Measurements from ENCODE around the gene ZNF593. TPM values are rescaled to one million over a fixed set of nuclear protein-coding genes. Genes with fewer than 3 reads are reported as not detected.

ZNF593 gene
- 10 to 100 TPM in 3 of 5 donors, 1 to 10 TPM in 2; 8.5 to 17.7 (median 17.1) TPM for total RNA-seq
- 7.1 TPM for total RNA-seq (2013)
- total RNA-seq = 4.5 to 59.6 (median 7.9) reads per million in 29 experiments

DNA sequence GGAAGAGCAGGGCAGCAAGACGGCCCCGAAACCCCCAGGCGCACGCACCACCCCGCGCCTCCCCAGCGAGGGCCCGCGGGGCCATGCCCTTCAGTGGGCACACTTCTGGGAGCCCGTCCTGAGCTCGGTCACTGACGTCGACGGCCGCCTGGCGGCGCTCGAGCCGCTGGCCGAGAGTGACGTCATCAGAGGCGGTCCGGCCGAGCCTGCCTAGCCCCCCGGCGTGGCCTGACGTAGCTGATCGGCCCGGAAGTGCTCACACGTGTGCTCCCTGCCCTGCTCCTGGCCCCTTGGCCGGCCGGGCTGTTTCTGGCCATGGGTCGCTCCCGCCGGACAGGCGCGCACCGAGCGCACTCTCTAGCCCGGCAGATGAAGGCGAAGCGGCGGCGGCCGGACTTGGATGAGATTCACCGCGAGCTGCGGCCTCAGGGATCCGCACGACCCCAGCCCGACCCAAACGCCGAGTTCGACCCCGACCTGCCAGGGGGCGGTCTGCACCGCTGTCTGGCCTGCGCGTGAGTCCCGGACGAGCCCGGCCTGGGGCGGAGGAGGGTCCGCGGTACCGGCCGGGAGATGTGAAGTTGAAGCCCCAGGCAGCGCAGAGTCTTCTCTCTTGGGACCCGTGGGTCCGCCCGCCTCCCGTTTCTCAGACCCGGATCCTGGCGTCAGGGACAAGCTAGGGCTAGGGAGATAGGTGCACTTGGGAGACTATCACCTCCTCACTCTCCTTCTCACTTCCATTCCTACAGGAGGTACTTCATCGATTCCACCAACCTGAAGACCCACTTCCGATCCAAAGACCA lies at the start of gene ZNF593:
TSS of gene ZNF593 (plus strand) at position 240 of the 803 bp plus-strand sequence. CDS start at position 316, 76 bp downstream.
- Histone ChIP-seq H3K9me3 (no peaks in the 10 kb centered on the region), H3K27me3 (replicated peaks in 1 of 2; ENCODE audit: control insufficient read depth in 2 of 2, extremely low read depth in 1 of 2, insufficient read depth in 2 of 2, low read length in 1 of 2) (peaks cover 0 to 6% of the 10 kb centered on the region in 2 experiments), H3K36me3 (ENCODE audit: control insufficient read depth in 2 of 2, extremely low read depth in 1 of 2, insufficient read depth in 1 of 2, low read length in 1 of 2) (no peaks in the 10 kb centered on the region), H3K4me3 (ENCODE audit: control insufficient read depth in 1 of 2, extremely low read depth in 1 of 2, low read length in 1 of 2) (peak within 1 kb of the TSS; percentile 77 to 93), H3K27ac (ENCODE audit: low read length) (peak within 1 kb of the TSS; percentile 77), H3K4me1 (ENCODE audit: control insufficient read depth in 1 of 2, extremely low read depth in 1 of 2, insufficient read depth in 2 of 2, low read length in 2 of 2) (peaks cover 0 to 25% of the 10 kb centered on the region in 2 experiments)
- Mint-ChIP-seq H3K27me3 (no peaks in the 10 kb centered on the region), H3K36me3 (no peaks in the 10 kb centered on the region), H3K4me1 (peaks cover 11 to 26% (median 18%) of the 10 kb centered on the region in 3 donors), H3K4me3 (peak within 1 kb of the TSS; percentile 81 to 85 (median 82)), H3K9me3 (no peaks in the 10 kb centered on the region), H3K27ac (peak within 1 kb of the TSS; percentile 66 to 79)
- DNase-seq (peak; percentile 48 to 87 (median 68)), ATAC-seq (replicated peaks in 1 of 4) (peak; percentile 89 to 93 (median 92))
- WGBS (ENCODE audit: insufficient coverage) = under 1% methylated on average over 68 of the region's 76 CpGs
- ChIA-PET CTCF (interaction anchor here (0.6 to 2.2 kb wide), 19 partner anchors 14 to 733 kb away, joined by 3 to 23 read pairs (median 3); partner anchors contain the start of gene CEP85 (in 2 of the 2)), POLR2A (interaction anchor here in 1 of 2 donors (0.6 to 1.1 kb wide), 2 partner anchors 14 to 53 kb away, joined by 3 to 4 read pairs; no protein-coding TSS in a partner anchor)

DNA sequence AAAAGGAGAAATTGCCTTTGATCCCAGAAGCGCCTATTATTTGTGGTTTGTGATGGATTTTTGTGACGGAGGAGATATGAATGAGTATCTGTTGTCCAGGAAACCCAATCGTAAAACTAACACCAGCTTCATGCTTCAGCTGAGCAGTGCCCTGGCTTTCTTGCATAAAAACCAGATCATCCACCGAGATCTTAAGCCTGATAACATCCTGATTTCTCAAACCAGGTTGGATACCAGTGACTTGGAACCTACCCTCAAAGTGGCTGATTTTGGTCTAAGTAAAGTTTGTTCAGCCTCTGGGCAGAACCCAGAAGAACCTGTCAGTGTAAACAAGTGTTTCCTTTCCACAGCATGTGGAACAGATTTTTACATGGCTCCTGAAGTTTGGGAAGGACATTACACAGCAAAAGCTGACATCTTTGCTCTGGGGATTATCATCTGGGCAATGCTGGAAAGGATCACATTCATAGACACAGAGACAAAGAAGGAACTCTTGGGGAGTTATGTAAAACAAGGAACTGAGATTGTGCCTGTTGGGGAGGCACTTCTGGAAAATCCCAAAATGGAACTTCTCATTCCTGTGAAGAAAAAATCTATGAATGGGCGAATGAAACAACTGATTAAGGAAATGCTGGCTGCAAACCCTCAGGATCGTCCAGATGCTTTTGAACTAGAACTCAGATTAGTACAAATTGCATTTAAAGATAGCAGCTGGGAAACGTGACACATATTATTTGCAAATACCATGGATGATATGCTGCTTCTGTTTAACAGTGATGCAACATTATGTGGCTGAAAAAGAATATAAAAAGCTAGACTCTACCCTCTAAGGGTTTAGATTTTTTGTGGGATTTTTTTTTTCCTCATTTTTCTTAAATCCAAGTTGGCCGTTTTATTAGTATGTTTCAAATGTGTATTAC lies 47.6 kb upstream of the ZNF593 start:
- no peak for DNase-seq
- H3K4me3 ChIP-seq (ENCODE audit: control insufficient read depth in 1 of 2, extremely low read depth in 1 of 2, low read length in 1 of 2) = no peak overlapping the region
- H3K36me3 Mint-ChIP-seq = peaks cover 29% of the 10 kb centered on the region
- H3K4me1 ChIP-seq (ENCODE audit: control insufficient read depth in 1 of 2, extremely low read depth in 1 of 2, insufficient read depth in 2 of 2, low read length in 2 of 2) = peaks cover 6 to 22% of the 10 kb centered on the region in 2 experiments
- H3K27ac ChIP-seq (ENCODE audit: low read length) = no peak overlapping the region
- ATAC-seq (replicated peaks in 1 of 4) = no peak
- H3K27me3 Mint-ChIP-seq = no peaks in the 10 kb centered on the region
- WGBS (ENCODE audit: insufficient coverage) = 89% methylated on average over 3 of the region's 8 CpGs
- ChIA-PET CTCF (interaction anchor here in 1 of 2 donors (2.0 kb wide), 1 partner anchor 9 kb away, joined by 7 read pairs; no protein-coding TSS in a partner anchor), POLR2A (interaction anchor here in 1 of 2 donors (1.1 kb wide), 1 partner anchor 11 kb away, joined by 5 read pairs; no protein-coding TSS in a partner anchor)
- no peaks in the 10 kb centered on the region for H3K27me3 ChIP-seq (replicated peaks in 1 of 2; ENCODE audit: control insufficient read depth in 2 of 2, extremely low read depth in 1 of 2, insufficient read depth in 2 of 2, low read length in 1 of 2)
- peaks cover 4 to 32% of the 10 kb centered on the region in 2 donors for H3K36me3 ChIP-seq (ENCODE audit: control insufficient read depth in 2 of 2, extremely low read depth in 1 of 2, insufficient read depth in 1 of 2, low read length in 1 of 2)
- H3K9me3 ChIP-seq = no peaks in the 10 kb centered on the region
- H3K4me1 Mint-ChIP-seq = peaks cover 44 to 67% (median 66%) of the 10 kb centered on the region in 3 donors
- no peak overlapping the region for H3K4me3 Mint-ChIP-seq
- H3K9me3 Mint-ChIP-seq = no peaks in the 10 kb centered on the region
- peak overlapping the region; percentile 40 to 58 for H3K27ac Mint-ChIP-seq

DNA sequence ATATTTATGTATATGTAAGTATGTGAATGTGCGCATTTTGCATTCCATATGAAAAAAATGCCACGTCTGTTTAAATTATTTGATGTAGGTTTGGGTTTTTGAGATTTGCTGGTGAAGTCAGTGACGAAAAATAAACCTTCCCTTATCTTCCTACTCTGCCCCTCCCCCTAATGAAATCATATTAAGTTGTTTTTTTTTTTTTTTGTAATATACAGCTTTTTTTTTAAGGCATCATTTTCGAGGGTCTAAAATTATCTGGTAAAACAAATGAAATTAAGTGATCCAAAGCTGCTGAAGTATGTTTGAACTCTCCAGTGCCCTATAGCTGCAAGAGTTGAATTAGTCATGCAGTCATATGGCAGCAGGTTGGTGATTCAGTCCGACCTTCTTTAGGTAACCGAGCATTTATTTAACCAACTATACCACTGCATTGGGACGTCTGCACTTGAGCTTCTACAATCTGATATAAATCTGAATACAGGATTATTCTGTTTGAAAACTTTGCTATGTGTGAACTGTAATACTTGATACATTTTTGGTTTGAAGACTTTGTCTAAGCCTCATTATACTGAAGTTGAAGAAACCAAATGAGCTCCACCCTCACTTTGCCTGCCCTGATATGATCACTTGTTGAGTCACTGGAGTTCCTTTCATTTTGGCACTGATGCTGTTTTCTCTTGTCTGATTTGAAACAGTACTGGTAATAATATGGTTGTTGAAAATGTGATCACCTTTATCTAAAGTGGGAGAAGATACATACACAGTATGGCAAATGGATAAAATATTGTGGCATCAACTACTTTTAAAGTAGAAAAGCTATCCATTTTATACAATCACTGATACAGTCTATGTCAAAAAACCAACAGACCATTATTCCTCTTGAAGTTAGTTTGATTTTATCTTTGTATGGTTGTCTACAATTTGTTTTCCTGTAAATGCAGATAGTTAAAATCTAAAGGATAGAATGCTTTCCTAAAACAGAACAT lies 46.4 kb upstream of the ZNF593 start:
- Mint-ChIP-seq H3K4me1 (peaks cover 55 to 77% (median 73%) of the 10 kb centered on the region in 3 donors), H3K4me3 (peak overlapping the region in 1 of 3 donors; percentile 18)
- ATAC-seq (replicated peaks in 1 of 4) = peak in 3 of 4 experiments; percentile 44 to 55 (median 46)

GRCh38 chr1:26124418-26125331 lies 45.0 kb upstream of the ZNF593 start:
- peaks cover 21 to 36% of the 10 kb centered on the region in 2 experiments for H3K4me1 ChIP-seq (ENCODE audit: control insufficient read depth in 1 of 2, extremely low read depth in 1 of 2, insufficient read depth in 2 of 2, low read length in 2 of 2)
- peaks cover 0 to 20% of the 10 kb centered on the region in 2 donors for H3K36me3 ChIP-seq (ENCODE audit: control insufficient read depth in 2 of 2, extremely low read depth in 1 of 2, insufficient read depth in 1 of 2, low read length in 1 of 2)
- no peak for ATAC-seq (replicated peaks in 1 of 4)
- H3K27ac ChIP-seq (ENCODE audit: low read length) = no peak overlapping the region
- CTCF ChIA-PET = interaction anchor here (0.6 to 2.0 kb wide), 9 partner anchors 9 to 1650 kb away, joined by 3 to 19 read pairs (median 4); no protein-coding TSS in a partner anchor
- H3K9me3 Mint-ChIP-seq = no peaks in the 10 kb centered on the region
- WGBS (ENCODE audit: insufficient coverage) = 100% methylated on average over 1 of the region's 4 CpGs
- H3K36me3 Mint-ChIP-seq = peaks cover 14% of the 10 kb centered on the region
- peaks cover 52 to 70% (median 69%) of the 10 kb centered on the region in 3 donors for H3K4me1 Mint-ChIP-seq
- no peak overlapping the region for H3K4me3 ChIP-seq (ENCODE audit: control insufficient read depth in 1 of 2, extremely low read depth in 1 of 2, low read length in 1 of 2)
- no peak for DNase-seq
- H3K27ac Mint-ChIP-seq = peak overlapping the region; percentile 63 to 75
- H3K27me3 ChIP-seq (replicated peaks in 1 of 2; ENCODE audit: control insufficient read depth in 2 of 2, extremely low read depth in 1 of 2, insufficient read depth in 2 of 2, low read length in 1 of 2) = no peaks in the 10 kb centered on the region
- POLR2A ChIA-PET = interaction anchor here in 1 of 2 donors (0.5 to 0.7 kb wide), 2 partner anchors 16 to 1095 kb away, joined by 3 to 4 read pairs; no protein-coding TSS in a partner anchor
- H3K27me3 Mint-ChIP-seq = no peaks in the 10 kb centered on the region
- no peak overlapping the region for H3K4me3 Mint-ChIP-seq
- H3K9me3 ChIP-seq = no peaks in the 10 kb centered on the region

More for the DNA sequence above, 46.4 kb upstream of the ZNF593 start:
- Mint-ChIP-seq H3K27ac (peak overlapping the region; percentile 58 to 73), H3K9me3 (no peaks in the 10 kb centered on the region), H3K27me3 (no peaks in the 10 kb centered on the region), H3K36me3 (peaks cover 25% of the 10 kb centered on the region)
- Histone ChIP-seq H3K36me3 (ENCODE audit: control insufficient read depth in 2 of 2, extremely low read depth in 1 of 2, insufficient read depth in 1 of 2, low read length in 1 of 2) (peaks cover 4 to 26% of the 10 kb centered on the region in 2 donors), H3K4me1 (ENCODE audit: control insufficient read depth in 1 of 2, extremely low read depth in 1 of 2, insufficient read depth in 2 of 2, low read length in 2 of 2) (peaks cover 18 to 33% of the 10 kb centered on the region in 2 experiments), H3K9me3 (no peaks in the 10 kb centered on the region), H3K4me3 (ENCODE audit: control insufficient read depth in 1 of 2, extremely low read depth in 1 of 2, low read length in 1 of 2) (no peak overlapping the region), H3K27me3 (replicated peaks in 1 of 2; ENCODE audit: control insufficient read depth in 2 of 2, extremely low read depth in 1 of 2, insufficient read depth in 2 of 2, low read length in 1 of 2) (no peaks in the 10 kb centered on the region), H3K27ac (ENCODE audit: low read length) (no peak overlapping the region)
- ChIA-PET CTCF (interaction anchor here (0.6 to 2.0 kb wide), 5 partner anchors 8 to 501 kb away, joined by 5 to 19 read pairs (median 5); no protein-coding TSS in a partner anchor), POLR2A (interaction anchor here (0.5 to 1.1 kb wide), 3 partner anchors 12 to 838 kb away, joined by 3 to 5 read pairs (median 5); no protein-coding TSS in a partner anchor)
- DNase-seq = peak in 1 of 35 experiments; percentile 23
- WGBS (ENCODE audit: insufficient coverage) = no CpG with 5 or more reads among the region's 7 CpGs
